ENCODE data around the gene EVA1C. TPM values are rescaled to one million over a fixed set of nuclear protein-coding genes. Genes with fewer than 3 reads are reported as not detected.

The EVA1C gene
- total and polyA plus RNA-seq, 2 donors (not counting 3 experiments of a cell fraction or from before 2014, with no cell fraction given): 22.8 to 38.6 TPM

DNA sequence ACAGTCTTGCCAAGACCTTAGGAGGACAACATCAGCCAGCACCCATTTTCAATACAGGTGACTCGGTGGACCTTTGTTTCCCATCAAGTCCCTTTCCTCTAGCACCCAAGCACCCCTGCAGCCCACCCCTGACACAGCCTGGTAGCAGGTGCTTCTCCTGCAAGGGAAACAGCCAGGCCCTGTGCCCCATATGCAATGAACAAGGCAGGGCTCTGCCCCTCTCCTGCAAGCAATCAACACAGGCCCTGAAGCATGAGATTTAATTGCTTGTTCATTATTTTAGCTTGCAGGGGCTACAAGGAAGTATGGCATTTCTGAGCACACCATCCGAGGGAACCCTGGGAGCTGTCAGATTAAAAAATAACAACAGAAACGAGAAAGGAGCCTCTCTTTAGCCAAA lies 137.4 kb downstream of the EVA1C start:
- FAIRE-seq (no peak), DNase-seq (ENCODE audit: low read depth, low spot score) (no peak)
- ChIA-PET POLR2A (no interaction called here), CTCF (no interaction called here)
- no peak overlapping the region for H3K9ac ChIP-seq (replicated peaks; ENCODE audit: extremely low read depth, insufficient read depth, low read length)
- no peaks in the 10 kb centered on the region for H3K9me1 ChIP-seq (replicated peaks; ENCODE audit: control insufficient read depth, extremely low read depth, insufficient read depth, low read length)
- H3K4me2 ChIP-seq (ENCODE audit: insufficient read depth, low read length): no peak overlapping the region
- no peak overlapping the region for H3K4me3 ChIP-seq (replicated peaks in 1 of 3; ENCODE audit: insufficient read depth in 1 of 3, low read depth in 1 of 3, low read length in 3 of 3)
- H3K36me3 ChIP-seq (ENCODE audit: control insufficient read depth in 2 of 2, extremely low read depth in 1 of 2, insufficient read depth in 2 of 2, low read length in 2 of 2): no peaks in the 10 kb centered on the region
- peaks cover 11% of the 10 kb centered on the region for H3K4me1 ChIP-seq (ENCODE audit: control insufficient read depth, extremely low read depth, insufficient read depth, low read length)
- no peak overlapping the region for H2AFZ ChIP-seq (ENCODE audit: low read depth, low read length)
- no peak for TF ChIP-seq EZH2 (IDR thresholded peaks at IDR 0.05; ENCODE audit: borderline replicate concordance, low read depth, low read length, severe bottlenecking)
- TF ChIP-seq FOS (IDR thresholded peaks at IDR 0.05; ENCODE audit: borderline replicate concordance, insufficient read depth, low read length): no peak
- TF ChIP-seq JUN (IDR thresholded peaks at IDR 0.05; ENCODE audit: borderline replicate concordance, insufficient read depth, insufficient read length, low read depth): no peak
- TF ChIP-seq POLR2A (IDR thresholded peaks at IDR 0.05; ENCODE audit: low read depth, low read length): no peak
- TF ChIP-seq, protein P1, sequence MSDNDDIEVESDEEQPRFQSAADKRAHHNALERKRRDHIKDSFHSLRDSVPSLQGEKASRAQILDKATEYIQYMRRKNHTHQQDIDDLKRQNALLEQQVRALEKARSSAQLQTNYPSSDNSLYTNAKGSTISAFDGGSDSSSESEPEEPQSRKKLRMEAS (IDR thresholded peaks at IDR 0.05; ENCODE audit: insufficient read depth, insufficient read length): no peak
- no peaks in the 10 kb centered on the region for H3K9me3 ChIP-seq (replicated peaks; ENCODE audit: control insufficient read depth, insufficient read depth, low read length)
- no peaks in the 10 kb centered on the region for H3K27me3 ChIP-seq (ENCODE audit: control insufficient read depth in 2 of 2, insufficient read depth in 2 of 2, low read length in 2 of 2)
- dilution Hi-C loops (cut with MboI; ENCODE audit: extremely low pct_ligation_motif_present, low sequenced_read_pairs): no loop called here
- no peaks in the 10 kb centered on the region for H3K79me2 ChIP-seq (ENCODE audit: control insufficient read depth, insufficient read depth, low read length)
- intact Hi-C loops (cut with micrococcal nuclease): no loop called here
- no TSS peak for BruUV-seq (replicated peaks)
- H3K27ac ChIP-seq (ENCODE audit: insufficient read depth, low read depth, low read length): no peak overlapping the region
- H4K20me1 ChIP-seq (replicated peaks; ENCODE audit: control insufficient read depth, extremely low read depth, insufficient read depth, low read length): no peaks in the 10 kb centered on the region

DNA sequence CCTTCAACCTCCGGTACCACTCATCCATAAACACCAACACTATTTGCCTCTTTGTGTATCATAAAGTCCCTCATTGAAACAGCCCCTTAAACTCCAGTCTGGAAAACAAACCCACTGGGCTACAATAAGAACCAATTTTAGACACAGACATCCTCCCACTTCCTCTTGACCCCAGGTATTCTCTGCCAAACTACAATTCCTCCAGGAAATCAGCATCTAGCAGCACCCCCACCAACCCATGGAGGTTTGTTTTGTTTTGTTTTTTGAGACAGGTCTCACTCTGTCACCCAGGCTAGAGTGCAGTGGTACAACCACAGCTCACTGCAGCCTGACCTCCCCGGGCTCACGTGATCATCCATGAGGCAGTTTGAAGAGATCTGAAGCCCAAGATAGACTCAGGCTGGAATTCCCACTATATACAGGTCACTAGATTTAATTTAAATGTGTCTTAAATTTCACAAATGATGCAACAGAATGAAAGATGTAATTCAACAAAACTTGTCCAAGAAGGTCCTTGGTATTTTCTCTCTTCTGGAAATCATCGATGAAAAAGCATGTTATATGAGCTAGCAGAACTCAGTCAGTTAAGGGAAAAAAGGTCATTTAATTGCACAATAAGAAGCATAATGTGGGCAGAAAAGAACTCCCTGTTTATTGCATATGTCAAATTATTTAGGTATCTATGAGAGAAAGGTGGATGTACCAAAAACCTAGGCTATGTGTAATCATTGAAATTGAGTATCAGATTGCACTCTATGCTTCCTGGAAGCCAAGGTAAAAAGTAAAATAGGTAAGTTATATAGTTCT lies 142.5 kb downstream of the EVA1C start:
- Histone ChIP-seq H3K36me3 (ENCODE audit: control insufficient read depth in 2 of 2, extremely low read depth in 1 of 2, insufficient read depth in 2 of 2, low read length in 2 of 2) (no peaks in the 10 kb centered on the region), H3K79me2 (ENCODE audit: control insufficient read depth, insufficient read depth, low read length) (no peaks in the 10 kb centered on the region), H3K9me1 (replicated peaks; ENCODE audit: control insufficient read depth, extremely low read depth, insufficient read depth, low read length) (no peaks in the 10 kb centered on the region), H3K4me3 (replicated peaks in 1 of 3; ENCODE audit: insufficient read depth in 1 of 3, low read depth in 1 of 3, low read length in 3 of 3) (no peak overlapping the region), H3K9ac (replicated peaks; ENCODE audit: extremely low read depth, insufficient read depth, low read length) (no peak overlapping the region), H3K4me1 (ENCODE audit: control insufficient read depth, extremely low read depth, insufficient read depth, low read length) (no peaks in the 10 kb centered on the region), H3K27me3 (ENCODE audit: control insufficient read depth in 2 of 2, insufficient read depth in 2 of 2, low read length in 2 of 2) (no peaks in the 10 kb centered on the region), H3K9me3 (replicated peaks; ENCODE audit: control insufficient read depth, insufficient read depth, low read length) (no peaks in the 10 kb centered on the region), H4K20me1 (replicated peaks; ENCODE audit: control insufficient read depth, extremely low read depth, insufficient read depth, low read length) (no peaks in the 10 kb centered on the region), H3K4me2 (ENCODE audit: insufficient read depth, low read length) (no peak overlapping the region), H2AFZ (ENCODE audit: low read depth, low read length) (no peak overlapping the region), H3K27ac (ENCODE audit: insufficient read depth, low read depth, low read length) (no peak overlapping the region)
- TF ChIP-seq, protein P1 (IDR thresholded peaks at IDR 0.05; ENCODE audit: insufficient read depth, insufficient read length): no peak
- TF ChIP-seq POLR2A (IDR thresholded peaks at IDR 0.05; ENCODE audit: low read depth, low read length): no peak
- TF ChIP-seq MYC (IDR thresholded peaks at IDR 0.05; ENCODE audit: low read depth, low read length): no peak
- no peak for TF ChIP-seq JUN (IDR thresholded peaks at IDR 0.05; ENCODE audit: borderline replicate concordance, insufficient read depth, insufficient read length, low read depth)
- TF ChIP-seq, protein P2, sequence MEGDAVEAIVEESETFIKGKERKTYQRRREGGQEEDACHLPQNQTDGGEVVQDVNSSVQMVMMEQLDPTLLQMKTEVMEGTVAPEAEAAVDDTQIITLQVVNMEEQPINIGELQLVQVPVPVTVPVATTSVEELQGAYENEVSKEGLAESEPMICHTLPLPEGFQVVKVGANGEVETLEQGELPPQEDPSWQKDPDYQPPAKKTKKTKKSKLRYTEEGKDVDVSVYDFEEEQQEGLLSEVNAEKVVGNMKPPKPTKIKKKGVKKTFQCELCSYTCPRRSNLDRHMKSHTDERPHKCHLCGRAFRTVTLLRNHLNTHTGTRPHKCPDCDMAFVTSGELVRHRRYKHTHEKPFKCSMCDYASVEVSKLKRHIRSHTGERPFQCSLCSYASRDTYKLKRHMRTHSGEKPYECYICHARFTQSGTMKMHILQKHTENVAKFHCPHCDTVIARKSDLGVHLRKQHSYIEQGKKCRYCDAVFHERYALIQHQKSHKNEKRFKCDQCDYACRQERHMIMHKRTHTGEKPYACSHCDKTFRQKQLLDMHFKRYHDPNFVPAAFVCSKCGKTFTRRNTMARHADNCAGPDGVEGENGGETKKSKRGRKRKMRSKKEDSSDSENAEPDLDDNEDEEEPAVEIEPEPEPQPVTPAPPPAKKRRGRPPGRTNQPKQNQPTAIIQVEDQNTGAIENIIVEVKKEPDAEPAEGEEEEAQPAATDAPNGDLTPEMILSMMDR (IDR thresholded peaks at IDR 0.05; ENCODE audit: extremely low read depth in 1 of 2, insufficient read depth in 1 of 2, low read depth in 1 of 2, low read length in 2 of 2): no peak
- no peak for TF ChIP-seq GATA2 (IDR thresholded peaks at IDR 0.05; ENCODE audit: insufficient read depth, insufficient read length, low read depth, low read length)
- no peak for TF ChIP-seq POLR2AphosphoS5 (IDR thresholded peaks at IDR 0.05; ENCODE audit: insufficient read depth, low read depth, low read length)
- TF ChIP-seq FOS (IDR thresholded peaks at IDR 0.05; ENCODE audit: borderline replicate concordance, insufficient read depth, low read length): no peak
- no peak for TF ChIP-seq EZH2 (IDR thresholded peaks at IDR 0.05; ENCODE audit: borderline replicate concordance, low read depth, low read length, severe bottlenecking)
- intact Hi-C loops (cut with micrococcal nuclease): no loop called here
- no TSS peak for BruUV-seq (replicated peaks)
- DNase-seq (ENCODE audit: low read depth, low spot score) (no peak), FAIRE-seq (no peak)
- dilution Hi-C loops (cut with MboI; ENCODE audit: extremely low pct_ligation_motif_present, low sequenced_read_pairs): no loop called here
- POLR2A ChIA-PET: no interaction called here
- CTCF ChIA-PET: interaction anchor here (1.0 kb wide), 1 partner anchor 25 kb away, joined by 3 read pairs; no protein-coding TSS in a partner anchor

Measured in endothelial cell of umbilical vein (primary cell).